PFSK-1 (cell line): ENCODE results near the gene SETD6.

ENCODE experiments used
- FOXP2 ChIP-seq: optimal IDR thresholded peaks from 2 replicates; pipeline ENCODE3; 2011; ENCODE audit warnings: borderline replicate concordance, control low read depth, inconsistent platforms; ENCODE audit not compliant: insufficient read depth; ENCODE audit errors: extremely low read length, extremely low read depth
- POLR2AphosphoS5 ChIP-seq: IDR thresholded peaks from 2 replicates; pipeline ENCODE4 v1.6.1; 2012; ENCODE audit warnings: low read depth, mild to moderate bottlenecking, control low read depth, low read length, moderate library complexity
- REST ChIP-seq, 2 experiments: IDR thresholded peaks; 2 replicates each; pipeline versions ENCODE4 v1.6.1 to v1.8.0; 2011 to 2012; ENCODE audit warnings: low read depth in 2 of 2, low read length in 2 of 2, control low read depth in 1 of 2, inconsistent platforms in 1 of 2, mild to moderate bottlenecking in 1 of 2, moderate library complexity in 1 of 2; ENCODE audit not compliant: insufficient read depth in 1 of 2
- SIN3A ChIP-seq: IDR thresholded peaks from 2 replicates; pipeline ENCODE4 v1.6.1; 2012; ENCODE audit warnings: mild to moderate bottlenecking, low read length, moderate library complexity, borderline replicate concordance; ENCODE audit not compliant: insufficient read depth
- TAF1 ChIP-seq: IDR thresholded peaks from 2 replicates; pipeline ENCODE4 v1.6.1; 2012; ENCODE audit warnings: low read length, control low read depth, borderline replicate concordance; ENCODE audit not compliant: insufficient read depth

The SETD6 gene

GRCh38 chr16:58556678-58557077 is 41.4 kb downstream of the SETD6 start:
- TF ChIP-seq FOXP2: no peak
- TF ChIP-seq TAF1: no peak
- TF ChIP-seq SIN3A: no peak
- TF ChIP-seq POLR2AphosphoS5: no peak
- TF ChIP-seq REST (IDR thresholded peaks at IDR 0.05; ENCODE audit: insufficient read depth in 1 of 2, low read depth in 2 of 2, low read length in 2 of 2): no peak

GRCh38 chr16:58563235-58563634 is 47.9 kb downstream of the SETD6 start:
- TF ChIP-seq FOXP2 (no peak), POLR2AphosphoS5 (no peak), SIN3A (no peak), REST (IDR thresholded peaks at IDR 0.05; ENCODE audit: insufficient read depth in 1 of 2, low read depth in 2 of 2, low read length in 2 of 2) (no peak), TAF1 (no peak)

DNA sequence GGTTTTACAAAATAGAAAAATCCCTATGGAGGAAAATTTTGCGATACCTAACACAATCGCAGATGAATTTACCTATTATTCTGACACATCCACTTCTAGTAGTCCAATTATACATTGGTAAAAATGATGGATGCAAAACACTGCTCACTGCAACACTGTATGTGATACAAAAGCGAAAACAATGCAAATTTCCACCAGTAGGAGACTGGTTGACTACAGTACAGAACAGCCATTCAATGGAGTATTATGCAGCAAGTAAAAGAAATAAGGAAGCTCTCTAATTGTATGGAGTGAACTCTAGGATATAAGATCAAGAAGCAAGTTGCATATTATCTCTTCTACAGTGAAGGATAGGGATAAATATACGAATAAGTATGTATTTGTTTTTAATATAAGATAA is 48.5 kb downstream of the SETD6 start:
- no peak for TF ChIP-seq FOXP2
- no peak for TF ChIP-seq REST (IDR thresholded peaks at IDR 0.05; ENCODE audit: insufficient read depth in 1 of 2, low read depth in 2 of 2, low read length in 2 of 2)
- TF ChIP-seq TAF1: no peak
- no peak for TF ChIP-seq POLR2AphosphoS5
- TF ChIP-seq SIN3A: no peak
